Adrenal gland (tissue), 12 donors: ENCODE measurements around the gene NUMBL. TPM values are rescaled to one million over a fixed set of nuclear protein-coding genes. Genes with fewer than 3 reads are reported as not detected.

ENCODE experiments used
- DNase-seq, 7 donors: peaks; one replicate each; pipeline ENCODE4 v3.0.0-alpha.2; 2019 to 2020
- H3K27ac ChIP-seq, 5 donors: fragments of 200-600 bp; sonication (generic) in 4 of 5; 1 replicate in 3 of 5; 2 replicates in 2 of 5; pipeline versions ENCODE4 v1.5.1 to v1.8.0; 2016 to 2020; ENCODE audit warnings: mild to moderate bottlenecking in 1 of 5
- H3K27me3 ChIP-seq: fragments of 200-600 bp; 2 replicates; pipeline ENCODE4 v1.8.0; 2021
- H3K36me3 ChIP-seq, 2 donors: fragments of 200-600 bp; replicated peaks in 1 of 2; 1 replicate in 1 of 2; 2 replicates in 1 of 2; pipeline versions ENCODE4 v1.5.1 to v1.8.0; 2018 to 2022
- H3K4me1 ChIP-seq, 2 donors: fragments of 200-600 bp; replicated peaks in 1 of 2; 1 replicate in 1 of 2; 2 replicates in 1 of 2; pipeline versions ENCODE4 v1.5.1 to v1.8.0; 2018 to 2021
- H3K4me3 ChIP-seq, 4 donors: fragments of 200-600 bp; sonication (generic) in 3 of 4; one replicate each; pipeline ENCODE4 v1.5.1; 2016 to 2018
- H3K9me3 ChIP-seq, 3 donors: fragments of 200-600 bp; sonication (generic) in 1 of 3; replicated peaks in 1 of 3; 1 replicate in 2 of 3; 2 replicates in 1 of 3; pipeline versions ENCODE4 v1.5.1 to v1.8.0; 2016 to 2021
- POLR2A ChIP-seq, 2 donors: fragments of 450-650 bp; IDR thresholded peaks; one replicate each; pipeline ENCODE4 v1.6.1; 2017; ENCODE audit warnings: antibody characterized with exemption in 2 of 2, mild to moderate bottlenecking in 2 of 2, moderate library complexity in 1 of 2
- WGBS, 4 donors: extraction: QIAGEN DNeasy Blood & Tissue Kit in 2 of 4; methylation state at CpG; one replicate each; pipeline versions ENCODE4 v1.1.5 to v1.1.7; 2013 to 2017; 5-methylcytosine and 5-hydroxymethylcytosine counted together
- intact Hi-C, 2 donors: fragments of 100-400 bp; cut with DNase I; formaldehyde crosslinking; loops; one replicate each; pipeline versions ENCODE4 v1.14.1 to v1.15.0; 2022 to 2023
- polyA plus RNA-seq, 3 donors: library from polyadenylated mRNA; stranded (reverse); fragments of 200-250 nt in 2 of 3; fragments of 350-450 nt in 1 of 3; fragmentation: Illumina TruSeq in 1 of 3; extraction: RNeasy Lipid Tissue Mini Kit (QIAGEN cat#74804) in 1 of 3; gene quantifications; one replicate each; pipeline ENCODE4 v1.2.3, GENCODE V29; 2013 to 2014
- total RNA-seq, 9 donors: library from RNA; depleted of rRNA in 4 of 9; stranded (reverse); fragments of >200 nt in 4 of 9; fragments of 120-200 nt in 1 of 9; fragmentation: NEBNext Ultra II Directional in 1 of 9; extraction: Animal tissue kit (Norgen Biotek cat#: 25700) in 1 of 9; gene quantifications; one replicate each; pipeline versions ENCODE4 v1.1.0 to v1.2.4, GENCODE V29; 2013 to 2023
- TF ChIP-seq, protein P1 (sequence below), 6 experiments: fragments of 450-650 bp in 4 of 6; fragments of 200-600 bp in 2 of 6; sonication (generic) in 1 of 6; IDR thresholded peaks; 1 replicate in 5 of 6; 2 replicates in 1 of 6; pipeline versions ENCODE4 v1.5.1 to v1.8.0; 2016 to 2021; ENCODE audit warnings: antibody characterized with exemption in 6 of 6, mild to moderate bottlenecking in 2 of 6, moderate library complexity in 1 of 6
- donor health status: healthy with polysubstance abuse.
- donor health status: Bipolar disorder and iron deficiency.
- donor health status: DM: yes; HTN: yes; CAD: no.
- donor health status: DM: no; HTN: no; CAD: no.
- donor health status: DM: no; HTN: no; CAD: no.
- donor health status: DM: yes; HTN: yes; CAD: no.

Gene NUMBL
- total and polyA plus RNA-seq, 12 donors = 3.2 to 60.6 (median 30.0) TPM

DNA sequence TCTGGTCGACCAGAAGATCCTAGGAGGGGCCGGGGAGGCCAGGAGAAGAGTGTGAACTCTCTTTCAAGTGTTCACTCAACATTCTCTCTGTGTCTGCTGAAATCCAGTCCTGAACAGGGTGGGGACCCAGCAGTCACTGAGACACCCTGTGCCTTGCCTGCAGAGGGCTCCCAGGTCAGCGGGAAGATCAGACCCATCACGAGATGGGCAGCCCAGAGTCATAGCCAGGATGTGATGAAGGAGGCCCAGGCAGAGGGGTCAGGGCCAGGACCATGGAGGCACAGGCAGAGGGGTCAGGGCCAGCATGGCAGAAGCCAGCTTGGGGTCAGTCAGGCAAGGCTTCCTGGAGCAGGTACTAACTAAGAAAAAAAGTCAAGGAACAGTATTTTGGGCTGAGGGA is 9.4 kb downstream of the NUMBL start:
- no peak for TF ChIP-seq POLR2A (IDR thresholded peaks at IDR 0.05)
- TF ChIP-seq, protein P1, sequence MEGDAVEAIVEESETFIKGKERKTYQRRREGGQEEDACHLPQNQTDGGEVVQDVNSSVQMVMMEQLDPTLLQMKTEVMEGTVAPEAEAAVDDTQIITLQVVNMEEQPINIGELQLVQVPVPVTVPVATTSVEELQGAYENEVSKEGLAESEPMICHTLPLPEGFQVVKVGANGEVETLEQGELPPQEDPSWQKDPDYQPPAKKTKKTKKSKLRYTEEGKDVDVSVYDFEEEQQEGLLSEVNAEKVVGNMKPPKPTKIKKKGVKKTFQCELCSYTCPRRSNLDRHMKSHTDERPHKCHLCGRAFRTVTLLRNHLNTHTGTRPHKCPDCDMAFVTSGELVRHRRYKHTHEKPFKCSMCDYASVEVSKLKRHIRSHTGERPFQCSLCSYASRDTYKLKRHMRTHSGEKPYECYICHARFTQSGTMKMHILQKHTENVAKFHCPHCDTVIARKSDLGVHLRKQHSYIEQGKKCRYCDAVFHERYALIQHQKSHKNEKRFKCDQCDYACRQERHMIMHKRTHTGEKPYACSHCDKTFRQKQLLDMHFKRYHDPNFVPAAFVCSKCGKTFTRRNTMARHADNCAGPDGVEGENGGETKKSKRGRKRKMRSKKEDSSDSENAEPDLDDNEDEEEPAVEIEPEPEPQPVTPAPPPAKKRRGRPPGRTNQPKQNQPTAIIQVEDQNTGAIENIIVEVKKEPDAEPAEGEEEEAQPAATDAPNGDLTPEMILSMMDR (IDR thresholded peaks at IDR 0.05) = no peak
- Histone ChIP-seq H3K9me3 (no peaks in the 10 kb centered on the region), H3K27me3 (no peaks in the 10 kb centered on the region), H3K27ac (no peak overlapping the region), H3K36me3 (peaks cover 0 to 56% of the 10 kb centered on the region in 2 donors), H3K4me1 (no peaks in the 10 kb centered on the region), H3K4me3 (no peak overlapping the region)
- 73 to 100% (median 86%) methylated on average over 2 to 4 of the region's 4 CpGs for WGBS, 4 donors
- intact Hi-C loops = no loop called here
- no peak for DNase-seq

DNA sequence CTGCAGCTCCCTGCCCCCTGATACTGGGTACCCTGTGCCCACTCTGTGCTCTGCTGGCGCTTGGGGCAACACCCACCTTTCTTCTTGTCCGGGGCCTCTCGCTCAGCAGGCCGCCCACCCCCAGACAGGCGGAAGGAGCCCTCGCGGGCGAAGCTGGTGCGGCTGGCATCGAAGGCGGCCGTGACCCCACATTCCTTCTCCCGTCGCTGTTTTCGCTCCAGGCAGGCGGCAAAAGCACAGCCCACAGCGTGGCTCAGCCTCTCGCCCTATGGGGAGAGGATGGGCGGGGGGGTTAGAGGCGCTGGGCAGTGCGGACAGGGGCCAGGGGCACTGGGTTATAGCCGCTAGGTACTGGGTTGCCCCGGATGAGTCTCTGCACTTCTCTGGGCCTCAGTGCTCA is 13.3 kb downstream of the NUMBL start:
- DNase-seq = no peak
- H3K4me3 ChIP-seq = no peak overlapping the region
- 96 to 98% (median 97%) methylated on average over 8 to 23 of the region's 23 CpGs for WGBS, 4 donors
- H3K9me3 ChIP-seq = no peaks in the 10 kb centered on the region
- no peaks in the 10 kb centered on the region for H3K27me3 ChIP-seq
- TF ChIP-seq, protein P1 (IDR thresholded peaks at IDR 0.05) = no peak
- no peak for TF ChIP-seq POLR2A (IDR thresholded peaks at IDR 0.05)
- H3K27ac ChIP-seq = no peak overlapping the region
- intact Hi-C loops = no loop called here
- no peaks in the 10 kb centered on the region for H3K4me1 ChIP-seq
- peaks cover 0 to 69% of the 10 kb centered on the region in 2 donors for H3K36me3 ChIP-seq

DNA sequence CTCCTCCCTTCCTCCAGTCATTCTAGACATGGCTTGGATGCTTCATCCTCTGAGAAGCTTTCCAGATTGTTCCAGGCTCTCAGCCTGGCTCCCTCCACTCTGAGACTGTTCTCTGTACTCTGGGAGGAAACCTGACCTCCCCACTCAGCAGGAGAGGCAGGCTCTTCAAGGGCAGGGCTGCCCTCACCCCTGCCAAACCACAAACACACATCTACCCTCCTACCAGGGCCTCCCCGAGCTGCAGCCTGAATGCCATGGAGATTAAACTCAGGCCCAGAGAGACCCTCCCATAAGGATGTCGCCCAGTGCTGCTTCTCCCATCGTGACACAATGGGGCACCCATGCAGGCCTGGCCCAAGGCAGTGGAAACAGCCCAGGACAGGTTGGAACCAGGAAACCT is 16.2 kb downstream of the NUMBL start:
- WGBS, 4 donors = 60 to 89% (median 88%) methylated on average over 1 to 3 of the region's 3 CpGs; no CpG with 5 or more reads in 1 of the 4 donors
- Histone ChIP-seq H3K27me3 (no peaks in the 10 kb centered on the region), H3K27ac (no peak overlapping the region), H3K4me1 (no peaks in the 10 kb centered on the region), H3K36me3 (peaks cover 0 to 82% of the 10 kb centered on the region in 2 donors), H3K4me3 (no peak overlapping the region), H3K9me3 (no peaks in the 10 kb centered on the region)
- TF ChIP-seq POLR2A (IDR thresholded peaks at IDR 0.05) = no peak
- TF ChIP-seq, protein P1 (IDR thresholded peaks at IDR 0.05) = no peak
- intact Hi-C loops = no loop called here
- DNase-seq = no peak

DNA sequence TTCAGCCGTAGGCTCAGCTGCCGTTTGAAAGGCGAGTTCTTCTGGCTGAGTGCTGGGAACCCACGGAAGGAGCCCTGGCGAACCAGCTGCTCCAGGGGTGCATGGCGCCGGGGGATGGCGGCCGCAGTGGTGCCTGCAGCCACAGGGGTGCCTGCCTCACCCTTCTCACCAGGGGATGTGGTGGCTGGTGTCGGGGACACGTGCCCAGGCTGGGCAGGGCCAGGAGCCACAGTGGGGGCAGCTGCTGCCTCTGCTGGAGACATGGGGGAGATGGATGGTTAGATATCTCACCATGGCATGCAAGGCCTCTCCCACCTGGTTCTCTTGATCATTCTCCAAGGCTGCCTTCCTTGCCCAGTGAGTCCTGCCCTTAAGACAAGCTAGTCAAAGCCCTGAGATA is 17.1 kb downstream of the NUMBL start:
- peaks cover 0 to 87% of the 10 kb centered on the region in 2 donors for H3K36me3 ChIP-seq
- no peak for DNase-seq
- H3K27ac ChIP-seq = no peak overlapping the region
- 94 to 100% (median 96%) methylated on average over 1 to 11 of the region's 11 CpGs for WGBS, 4 donors
- no peak overlapping the region for H3K4me3 ChIP-seq
- intact Hi-C loops = no loop called here
- H3K4me1 ChIP-seq = no peaks in the 10 kb centered on the region
- no peaks in the 10 kb centered on the region for H3K9me3 ChIP-seq
- TF ChIP-seq POLR2A (IDR thresholded peaks at IDR 0.05) = no peak
- TF ChIP-seq, protein P1 (IDR thresholded peaks at IDR 0.05) = no peak
- H3K27me3 ChIP-seq = no peaks in the 10 kb centered on the region
